ENCODE measurements around the gene COX14.

The COX14 gene

DNA sequence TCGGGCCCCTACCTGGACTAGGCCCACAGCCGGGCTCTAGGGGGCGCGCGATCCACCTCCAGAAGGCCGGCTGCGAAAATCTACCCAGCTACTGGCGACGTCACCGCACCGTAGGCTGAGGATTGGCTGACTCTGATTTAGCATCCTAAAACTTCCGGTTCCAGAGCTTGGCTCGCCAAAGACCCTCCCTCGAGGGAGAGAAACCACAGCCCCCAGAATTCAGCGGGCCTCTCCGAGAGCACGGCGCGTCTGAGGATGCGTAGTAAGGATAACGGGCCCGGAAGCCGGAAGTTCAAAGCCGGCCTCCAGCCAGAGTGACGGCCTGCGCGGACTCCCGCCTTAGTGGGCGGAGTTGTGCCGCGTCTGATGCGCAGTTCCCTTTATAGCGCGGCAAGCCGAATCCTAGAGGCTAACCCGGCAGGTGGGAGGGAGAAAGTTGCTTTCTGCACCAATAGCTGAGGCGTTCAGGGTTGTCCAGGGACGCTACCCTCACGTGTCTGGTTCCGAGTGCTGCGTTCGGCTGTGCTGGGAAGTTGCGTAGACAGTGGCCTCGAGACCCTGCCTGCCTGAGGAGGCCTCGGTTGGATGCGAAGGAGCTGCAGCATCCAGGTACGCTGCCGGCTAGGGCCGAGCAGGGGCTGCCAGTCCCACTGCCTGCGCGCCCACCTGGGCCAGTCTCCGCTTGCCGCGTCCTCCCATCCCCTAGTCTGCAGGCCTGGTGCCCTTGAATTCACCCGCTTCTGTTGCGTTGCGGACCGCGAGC, at the start of gene COX14:
COX14 (plus strand) TSS at position 544 of the 763 bp plus-strand sequence. CDS start 7,808 bp downstream, outside the sequence.
- TF ChIP-seq, protein P1, sequence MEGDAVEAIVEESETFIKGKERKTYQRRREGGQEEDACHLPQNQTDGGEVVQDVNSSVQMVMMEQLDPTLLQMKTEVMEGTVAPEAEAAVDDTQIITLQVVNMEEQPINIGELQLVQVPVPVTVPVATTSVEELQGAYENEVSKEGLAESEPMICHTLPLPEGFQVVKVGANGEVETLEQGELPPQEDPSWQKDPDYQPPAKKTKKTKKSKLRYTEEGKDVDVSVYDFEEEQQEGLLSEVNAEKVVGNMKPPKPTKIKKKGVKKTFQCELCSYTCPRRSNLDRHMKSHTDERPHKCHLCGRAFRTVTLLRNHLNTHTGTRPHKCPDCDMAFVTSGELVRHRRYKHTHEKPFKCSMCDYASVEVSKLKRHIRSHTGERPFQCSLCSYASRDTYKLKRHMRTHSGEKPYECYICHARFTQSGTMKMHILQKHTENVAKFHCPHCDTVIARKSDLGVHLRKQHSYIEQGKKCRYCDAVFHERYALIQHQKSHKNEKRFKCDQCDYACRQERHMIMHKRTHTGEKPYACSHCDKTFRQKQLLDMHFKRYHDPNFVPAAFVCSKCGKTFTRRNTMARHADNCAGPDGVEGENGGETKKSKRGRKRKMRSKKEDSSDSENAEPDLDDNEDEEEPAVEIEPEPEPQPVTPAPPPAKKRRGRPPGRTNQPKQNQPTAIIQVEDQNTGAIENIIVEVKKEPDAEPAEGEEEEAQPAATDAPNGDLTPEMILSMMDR (conservative IDR thresholded peaks at IDR 0.05; ENCODE audit: low read depth, low read length): peak; percentile 91
- DNase-seq (ENCODE audit: low read depth): peak; percentile 100
- peak within 1 kb of the TSS; percentile 81 for H3K4me3 ChIP-seq (ENCODE audit: low read depth, low read length)

DNA sequence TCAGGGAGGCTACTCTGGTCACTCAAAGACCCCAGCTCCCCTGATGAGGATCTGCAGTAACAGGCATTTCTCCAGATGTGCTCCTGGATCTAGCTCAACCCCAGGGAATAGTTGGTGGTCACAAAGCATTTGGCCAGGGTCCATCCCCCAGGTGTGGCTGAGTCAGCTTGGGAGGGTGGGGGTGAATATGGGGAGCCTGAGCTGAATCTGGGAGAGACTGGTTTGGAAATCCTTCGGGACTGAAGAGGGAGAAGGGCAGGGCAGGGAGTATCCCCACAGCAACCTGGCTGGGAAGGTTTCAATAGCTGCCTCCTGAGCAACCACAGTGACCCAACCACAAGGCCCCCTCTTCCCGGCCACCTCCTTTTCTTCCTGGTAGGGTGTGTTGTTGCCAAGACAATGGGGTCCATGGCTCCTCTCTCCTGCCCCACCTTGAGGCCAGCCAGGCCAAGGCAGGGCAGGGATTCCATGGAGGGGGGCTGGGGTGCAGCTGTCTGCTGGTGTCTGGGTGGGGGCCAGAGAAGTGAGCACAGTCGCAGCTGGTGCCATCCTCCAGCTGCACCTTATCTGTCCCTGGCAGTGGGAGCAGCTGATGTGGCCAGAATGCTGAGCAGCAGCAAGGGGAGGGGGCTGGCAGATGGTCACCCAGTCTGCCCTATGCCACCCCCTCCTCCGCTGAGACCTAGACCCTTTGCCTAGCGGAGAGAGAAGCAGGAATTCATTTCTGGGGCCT, 49.1 kb upstream of the COX14 start:
- TF ChIP-seq, protein P1 (conservative IDR thresholded peaks at IDR 0.05; ENCODE audit: low read depth, low read length): no peak
- no peak for DNase-seq (ENCODE audit: low read depth)
- no peak overlapping the region for H3K4me3 ChIP-seq (ENCODE audit: low read depth, low read length)

DNA sequence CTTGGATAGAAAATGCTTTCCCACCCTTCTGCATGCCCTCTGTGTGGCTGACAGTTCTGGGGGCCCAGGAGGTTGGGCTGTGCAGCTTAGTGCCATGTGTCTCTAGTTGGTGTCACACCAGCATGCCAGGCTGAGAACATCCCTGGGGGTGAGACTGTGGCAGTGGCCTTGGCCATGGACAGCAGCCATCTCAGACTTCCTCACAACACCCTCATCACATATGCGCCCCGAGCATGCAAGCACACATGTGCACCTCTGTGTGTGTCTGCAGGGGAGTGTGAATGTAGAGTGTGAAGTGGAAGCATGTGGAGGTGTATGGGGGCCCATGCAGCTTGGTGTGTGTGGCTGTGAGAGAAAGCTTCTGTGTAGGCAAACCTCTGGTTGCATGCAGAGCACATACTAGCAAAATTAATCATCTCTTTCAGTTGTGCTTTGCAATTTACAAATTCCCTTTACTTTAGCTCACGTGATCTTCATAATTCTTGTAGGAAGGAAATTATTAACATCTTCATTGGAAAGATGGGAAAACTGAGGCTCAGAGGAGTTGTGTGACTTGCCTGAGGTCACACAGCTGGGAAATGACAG, 46.2 kb upstream of the COX14 start:
- TF ChIP-seq, protein P1 (conservative IDR thresholded peaks at IDR 0.05; ENCODE audit: low read depth, low read length): no peak
- DNase-seq (ENCODE audit: low read depth): peak; percentile 27
- H3K4me3 ChIP-seq (ENCODE audit: low read depth, low read length): no peak overlapping the region

DNA sequence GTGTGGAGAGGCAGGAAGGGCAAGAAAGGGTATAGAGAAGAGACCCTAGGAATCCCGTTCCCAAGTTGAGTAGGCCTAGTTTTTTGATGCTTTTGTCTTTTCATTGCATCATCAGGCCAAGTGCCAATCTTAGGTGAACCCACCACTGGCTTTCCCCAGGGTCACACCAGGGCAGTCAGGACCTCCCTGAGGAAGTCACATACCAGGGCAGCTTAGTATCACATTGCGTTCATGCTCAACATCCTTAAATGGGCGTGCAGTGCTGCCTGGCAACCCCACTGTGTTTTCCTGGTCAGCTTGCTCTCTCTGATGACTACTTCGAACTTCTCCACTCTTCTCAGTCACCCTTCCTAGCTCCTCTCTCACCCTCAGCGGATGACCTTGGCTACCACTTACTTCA, 45.6 kb upstream of the COX14 start:
- no peak overlapping the region for H3K4me3 ChIP-seq (ENCODE audit: low read depth, low read length)
- DNase-seq (ENCODE audit: low read depth): peak; percentile 89
- TF ChIP-seq, protein P1 (conservative IDR thresholded peaks at IDR 0.05; ENCODE audit: low read depth, low read length): no peak

DNA sequence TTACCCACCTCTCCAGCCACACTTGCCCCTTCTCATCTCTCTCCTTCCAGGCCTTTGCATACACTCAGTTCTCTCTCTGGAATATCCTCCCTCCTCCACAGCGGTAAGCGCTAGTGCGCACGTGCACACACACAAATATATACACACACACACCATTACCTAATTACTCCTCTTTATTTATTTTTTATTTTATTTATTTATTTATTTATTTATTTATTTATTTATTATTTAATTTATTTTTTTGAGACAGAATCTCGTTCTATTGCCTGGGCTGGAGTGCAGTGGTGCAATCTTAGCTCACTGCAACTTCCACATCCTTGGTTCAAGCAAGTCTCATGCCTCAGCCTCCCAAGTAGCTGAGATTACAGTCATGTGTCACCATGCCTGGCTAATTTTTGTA, 43.0 kb upstream of the COX14 start:
- no peak for DNase-seq (ENCODE audit: low read depth)
- TF ChIP-seq, protein P1 (conservative IDR thresholded peaks at IDR 0.05; ENCODE audit: low read depth, low read length): no peak

DNA sequence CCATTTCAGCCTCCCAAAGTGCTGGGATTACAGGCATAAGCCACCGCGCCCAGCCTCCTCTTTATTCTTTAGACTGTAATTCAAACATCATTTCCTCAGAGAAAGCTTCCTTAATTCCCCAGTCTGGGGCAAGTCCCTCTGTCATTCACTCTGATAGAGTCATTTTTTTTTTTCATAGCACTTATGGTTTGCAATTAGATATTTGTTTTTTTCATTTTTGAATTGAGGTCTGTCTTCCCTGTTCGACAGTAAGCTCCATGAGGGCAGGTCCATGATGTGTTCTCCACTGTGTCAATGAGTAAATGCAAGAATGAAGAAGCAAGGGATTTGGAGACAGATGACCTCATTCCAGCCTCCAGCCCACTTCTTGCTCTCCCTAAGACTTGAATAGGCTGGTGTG, 42.5 kb upstream of the COX14 start:
- TF ChIP-seq, protein P1 (conservative IDR thresholded peaks at IDR 0.05; ENCODE audit: low read depth, low read length): no peak
- no peak overlapping the region for H3K4me3 ChIP-seq (ENCODE audit: low read depth, low read length)
- no peak for DNase-seq (ENCODE audit: low read depth)

More for the DNA sequence above, 43.0 kb upstream of the COX14 start:
- no peak overlapping the region for H3K4me3 ChIP-seq (ENCODE audit: low read depth, low read length)

Data from choroid plexus epithelial cell (primary cell).